Gastroesophageal sphincter (tissue), 3 donors: ENCODE measurements around the gene TNP2.

ENCODE experiments used
- EP300 ChIP-seq: sonication (generic); formaldehyde crosslinking; IDR thresholded peaks from one replicate; pipeline ENCODE4 v1.6.1; 2017; ENCODE audit warnings: antibody characterized with exemption, mild to moderate bottlenecking
- POLR2A ChIP-seq, 2 donors: fragments of 450-650 bp; IDR thresholded peaks; one replicate each; pipeline ENCODE4 v1.6.1; 2017; ENCODE audit warnings: antibody characterized with exemption in 2 of 2, mild to moderate bottlenecking in 2 of 2, moderate library complexity in 1 of 2
- TF ChIP-seq, protein P1 (sequence below), 4 experiments: fragments of 200-600 bp in 2 of 4; fragments of 450-650 bp in 2 of 4; sonication (generic) in 1 of 4; IDR thresholded peaks; one replicate each; pipeline ENCODE4 v1.5.1; 2017 to 2019; ENCODE audit warnings: antibody characterized with exemption in 4 of 4, mild to moderate bottlenecking in 2 of 4, moderate library complexity in 2 of 4

DNA sequence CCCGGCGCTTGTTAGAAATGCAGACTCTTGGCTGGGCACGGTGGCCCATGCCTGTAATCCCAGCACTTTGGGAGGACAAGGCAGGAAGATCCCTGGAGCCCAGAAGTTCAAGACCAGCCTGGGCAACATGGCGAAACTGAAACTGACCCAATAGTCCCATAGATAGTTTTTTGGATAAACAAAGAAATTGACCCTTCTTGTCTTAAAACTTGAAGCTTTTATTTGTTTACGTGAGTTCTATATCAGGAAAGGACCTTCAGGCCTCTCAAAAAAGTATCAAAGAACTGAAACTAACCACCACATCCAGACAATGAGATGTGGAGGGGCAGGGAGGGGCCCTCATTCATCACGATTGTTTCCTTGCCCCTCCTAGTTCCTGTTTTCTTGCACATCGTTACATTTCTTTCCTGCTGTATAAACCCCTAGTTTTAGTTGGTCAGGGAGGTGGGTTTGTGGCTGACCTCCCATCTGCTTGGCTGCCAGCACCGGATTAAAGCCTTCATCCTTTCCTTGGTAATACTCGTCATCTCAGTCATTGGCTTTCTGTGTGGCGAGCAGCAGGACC lies 42.0 kb upstream of the TNP2 start:
- TF ChIP-seq, protein P1, sequence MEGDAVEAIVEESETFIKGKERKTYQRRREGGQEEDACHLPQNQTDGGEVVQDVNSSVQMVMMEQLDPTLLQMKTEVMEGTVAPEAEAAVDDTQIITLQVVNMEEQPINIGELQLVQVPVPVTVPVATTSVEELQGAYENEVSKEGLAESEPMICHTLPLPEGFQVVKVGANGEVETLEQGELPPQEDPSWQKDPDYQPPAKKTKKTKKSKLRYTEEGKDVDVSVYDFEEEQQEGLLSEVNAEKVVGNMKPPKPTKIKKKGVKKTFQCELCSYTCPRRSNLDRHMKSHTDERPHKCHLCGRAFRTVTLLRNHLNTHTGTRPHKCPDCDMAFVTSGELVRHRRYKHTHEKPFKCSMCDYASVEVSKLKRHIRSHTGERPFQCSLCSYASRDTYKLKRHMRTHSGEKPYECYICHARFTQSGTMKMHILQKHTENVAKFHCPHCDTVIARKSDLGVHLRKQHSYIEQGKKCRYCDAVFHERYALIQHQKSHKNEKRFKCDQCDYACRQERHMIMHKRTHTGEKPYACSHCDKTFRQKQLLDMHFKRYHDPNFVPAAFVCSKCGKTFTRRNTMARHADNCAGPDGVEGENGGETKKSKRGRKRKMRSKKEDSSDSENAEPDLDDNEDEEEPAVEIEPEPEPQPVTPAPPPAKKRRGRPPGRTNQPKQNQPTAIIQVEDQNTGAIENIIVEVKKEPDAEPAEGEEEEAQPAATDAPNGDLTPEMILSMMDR (IDR thresholded peaks at IDR 0.05), result no peak
- no peak for TF ChIP-seq EP300
- no peak for TF ChIP-seq POLR2A (IDR thresholded peaks at IDR 0.05)
